ENCODE results near the gene PTPRJ. TPM values are rescaled to one million over a fixed set of nuclear protein-coding genes. Genes with fewer than 3 reads are reported as not detected.

The PTPRJ gene
- total and polyA plus RNA-seq, 2 of the 13 experiments (the other 11 are each of a cell fraction or from before 2014, with no cell fraction given): 1.0 to 1.2 TPM

- intact Hi-C loops (cut with micrococcal nuclease; ENCODE audit: unreplicated experiment) (no loop called here), in situ Hi-C loops (cut with HindIII; ENCODE audit: extremely low pct_ligation_motif_present, low pct_unique_long_range_greater_than_20kb) (no loop called here)
- CTCF ChIA-PET (ENCODE audit: low intra/inter-chr PET ratio, low total read pairs): no interaction called here
- Histone ChIP-seq H3K79me2 (ENCODE audit: insufficient read depth, low read length) (no peaks in the 10 kb centered on the region), H3K27ac (ENCODE audit: extremely low read length, insufficient read depth, low read length) (no peak overlapping the region), H3K4me3 (replicated peaks in 1 of 3; ENCODE audit: insufficient read depth in 1 of 3, low read depth in 2 of 3, low read length in 3 of 3) (no peak overlapping the region), H2AFZ (ENCODE audit: low read length) (no peak overlapping the region), H3K9me3 (ENCODE audit: low read length) (no peaks in the 10 kb centered on the region), H3K4me1 (ENCODE audit: insufficient read depth, low read length) (peaks cover 8% of the 10 kb centered on the region; the same call in 1 of the 2 replicates), H3K27me3 (ENCODE audit: control insufficient read depth in 1 of 2, insufficient read depth in 2 of 2, low read length in 2 of 2) (peaks cover 1 to 4% of the 10 kb centered on the region in 2 experiments; a peak in 2 of 5 replicates), H3K36me3 (replicated peaks in 1 of 2; ENCODE audit: control insufficient read depth in 1 of 2, insufficient read depth in 2 of 2, low read length in 2 of 2) (no peaks in the 10 kb centered on the region), H3K9ac (ENCODE audit: insufficient read depth, low read depth, low read length) (no peak overlapping the region), H4K20me1 (ENCODE audit: insufficient read depth, low read length) (no peaks in the 10 kb centered on the region), H3K4me2 (ENCODE audit: low read depth, low read length) (no peak overlapping the region)
- ATAC-seq (no peak), FAIRE-seq (no peak), DNase-seq (ENCODE audit: low spot score) (no peak)
- no TSS peak for BruUV-seq (replicated peaks)
- POLR2A ChIA-PET: no interaction called here
- no peak for TF ChIP-seq ZNF766 (CRISPR knock-in tag; IDR thresholded peaks at IDR 0.05; ENCODE audit: borderline replicate concordance)
- 85% methylated on average over 4 of the region's 4 CpGs for WGBS (ENCODE audit: low lambda C conversion rate)
These were observed 7.2 kb upstream of the PTPRJ start for GRCh38 chr11:47973173-47973572.

GRCh38 chr11:47976931-47977330 lies 3.4 kb upstream of the PTPRJ start:
- 15% methylated on average over 2 of the region's 2 CpGs for WGBS (ENCODE audit: low lambda C conversion rate)
- Histone ChIP-seq H3K9me3 (ENCODE audit: low read length) (no peaks in the 10 kb centered on the region), H3K36me3 (replicated peaks in 1 of 2; ENCODE audit: control insufficient read depth in 1 of 2, insufficient read depth in 2 of 2, low read length in 2 of 2) (no peaks in the 10 kb centered on the region), H3K4me2 (ENCODE audit: low read depth, low read length) (no peak overlapping the region), H2AFZ (ENCODE audit: low read length) (no peak overlapping the region), H3K9ac (ENCODE audit: insufficient read depth, low read depth, low read length) (no peak overlapping the region), H4K20me1 (ENCODE audit: insufficient read depth, low read length) (no peaks in the 10 kb centered on the region), H3K27me3 (ENCODE audit: control insufficient read depth in 1 of 2, insufficient read depth in 2 of 2, low read length in 2 of 2) (peaks cover 4 to 26% of the 10 kb centered on the region in 2 experiments), H3K4me1 (ENCODE audit: insufficient read depth, low read length) (peaks cover 17% of the 10 kb centered on the region), H3K4me3 (replicated peaks in 1 of 3; ENCODE audit: insufficient read depth in 1 of 3, low read depth in 2 of 3, low read length in 3 of 3) (no peak overlapping the region), H3K27ac (ENCODE audit: extremely low read length, insufficient read depth, low read length) (no peak overlapping the region), H3K79me2 (ENCODE audit: insufficient read depth, low read length) (no peaks in the 10 kb centered on the region)
- TF ChIP-seq U2AF2 (IDR thresholded peaks at IDR 0.05; ENCODE audit: low read depth, low read length): no peak
- 0 out of 2 replicates have a peak, but pooled peaks have one; percentile 15 for TF ChIP-seq BCL6 (CRISPR knock-in tag; IDR thresholded peaks at IDR 0.05)
- TF ChIP-seq ZNF441 (CRISPR knock-in tag; IDR thresholded peaks at IDR 0.05; ENCODE audit: borderline replicate concordance): no peak
- in situ Hi-C loops (cut with HindIII; ENCODE audit: extremely low pct_ligation_motif_present, low pct_unique_long_range_greater_than_20kb) (no loop called here), intact Hi-C loops (cut with micrococcal nuclease; ENCODE audit: unreplicated experiment) (no loop called here)
- ChIA-PET POLR2A (no interaction called here), CTCF (ENCODE audit: low intra/inter-chr PET ratio, low total read pairs) (no interaction called here)
- DNase-seq (ENCODE audit: low spot score) (no peak), FAIRE-seq (no peak), ATAC-seq (no peak)
- BruUV-seq (replicated peaks): no TSS peak
